Measurements from ENCODE around the gene GALNT4.

The GALNT4 gene

DNA sequence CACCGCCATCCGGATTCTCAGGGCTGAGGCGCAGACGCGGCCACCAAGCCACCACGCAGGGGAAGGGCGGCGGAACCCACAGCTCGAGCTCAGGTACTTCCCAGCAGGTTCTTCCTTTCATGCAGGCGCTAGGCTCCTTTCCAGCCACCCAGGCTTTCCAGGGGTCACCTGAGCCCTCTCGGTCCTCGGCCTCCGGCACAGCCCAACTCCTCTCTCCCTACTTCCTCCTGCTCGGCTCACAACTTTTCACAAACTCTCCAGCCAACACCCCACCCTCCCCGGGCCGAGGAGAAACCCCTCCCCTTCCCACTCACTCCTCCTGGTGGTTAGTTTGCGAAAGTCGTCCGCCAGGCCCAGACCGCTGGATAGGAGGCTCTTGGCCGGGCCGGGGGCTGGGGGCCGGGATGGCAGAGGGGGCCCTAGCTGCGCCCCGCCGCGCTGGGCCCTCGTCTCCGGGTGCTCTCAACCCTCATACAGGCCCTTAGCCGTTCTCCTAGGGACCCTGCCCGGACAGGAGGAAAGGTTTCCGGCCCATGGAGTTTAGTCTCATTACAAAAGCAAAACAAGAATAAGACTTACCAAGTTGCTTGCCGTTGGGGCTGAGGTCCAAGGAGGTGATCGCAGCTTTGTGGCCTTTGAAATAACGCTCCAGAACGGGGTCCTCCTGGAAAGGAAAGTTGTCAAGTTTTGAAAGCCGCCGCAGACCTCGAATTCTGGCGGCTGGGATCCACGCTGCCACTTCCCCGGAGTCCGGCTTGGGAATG is at the start of gene GALNT4:
TSS of gene GALNT4 (minus strand) at position 256 of the 764 bp plus-strand sequence. CDS start at position 9, 247 bp downstream.
- DNase-seq (ENCODE audit: low spot score) = peak; percentile 89

DNA sequence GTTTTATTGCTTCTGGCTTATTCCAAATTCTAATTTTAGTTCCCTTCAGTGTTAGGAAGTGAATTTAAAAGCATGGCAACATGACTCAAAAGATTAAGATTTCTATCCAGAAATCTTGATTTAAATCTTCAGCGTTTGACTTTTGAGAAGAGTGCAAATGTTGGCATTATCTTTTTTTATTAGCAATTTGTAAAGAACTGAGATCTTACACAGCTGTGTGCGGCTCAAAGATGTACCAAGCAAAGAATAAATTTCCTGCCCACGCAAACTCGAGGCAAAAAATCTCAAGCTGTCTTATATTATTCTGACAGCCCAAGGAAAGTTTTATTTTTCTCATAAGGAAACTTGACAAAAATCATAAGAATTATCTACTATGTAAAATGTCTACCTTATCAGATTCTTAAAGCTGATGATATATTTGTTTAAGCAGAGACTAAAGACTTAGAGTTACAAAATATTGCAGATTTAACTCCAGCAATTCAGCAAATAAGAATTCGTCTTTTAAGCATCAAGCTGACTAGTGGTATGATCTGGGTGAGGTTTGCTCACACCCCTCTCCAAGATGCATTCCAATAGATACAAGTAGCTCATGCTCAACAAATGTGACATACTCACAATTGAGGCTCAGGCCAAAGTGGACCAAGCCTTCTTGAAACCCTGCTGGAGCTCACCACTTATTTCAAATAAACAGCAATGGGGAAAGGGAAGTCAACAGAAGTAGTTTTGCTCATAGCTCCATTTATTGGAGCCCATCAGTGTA is 48.6 kb upstream of the GALNT4 start:
- DNase-seq (ENCODE audit: low spot score) = no peak

DNA sequence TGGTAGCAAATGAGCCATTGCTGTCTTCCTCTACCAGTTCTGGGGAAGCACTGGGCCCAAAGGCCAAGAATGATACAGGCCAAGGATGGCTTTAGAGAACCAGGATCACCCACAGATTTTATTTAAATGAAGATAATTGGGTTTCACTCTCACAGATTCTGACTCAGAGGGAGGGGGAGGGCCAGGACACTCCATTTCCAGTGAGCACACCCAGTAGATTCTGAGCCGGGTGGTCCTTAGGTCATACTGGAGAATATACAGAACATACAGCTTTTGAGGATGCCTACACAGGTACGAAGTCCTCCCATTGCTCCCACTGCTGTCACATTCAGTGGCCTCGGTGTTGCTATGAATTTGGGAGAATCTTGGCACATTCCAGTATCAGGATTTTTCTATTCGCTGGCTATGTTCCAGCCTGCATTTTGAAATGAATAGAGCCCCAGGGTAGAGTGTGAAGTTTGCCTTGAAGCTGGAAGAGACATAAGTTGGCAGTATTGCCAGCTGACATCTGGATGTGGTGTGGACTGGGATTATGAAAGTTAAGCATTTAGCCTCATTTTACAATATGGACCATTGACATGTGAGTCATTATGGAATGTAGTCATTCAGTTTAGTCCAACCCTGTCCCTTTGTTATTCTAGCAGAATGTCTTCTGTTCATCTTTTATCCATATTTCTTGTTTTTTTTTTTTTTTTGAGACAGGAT is 47.0 kb upstream of the GALNT4 start:
- no peak for DNase-seq (ENCODE audit: low spot score)

DNA sequence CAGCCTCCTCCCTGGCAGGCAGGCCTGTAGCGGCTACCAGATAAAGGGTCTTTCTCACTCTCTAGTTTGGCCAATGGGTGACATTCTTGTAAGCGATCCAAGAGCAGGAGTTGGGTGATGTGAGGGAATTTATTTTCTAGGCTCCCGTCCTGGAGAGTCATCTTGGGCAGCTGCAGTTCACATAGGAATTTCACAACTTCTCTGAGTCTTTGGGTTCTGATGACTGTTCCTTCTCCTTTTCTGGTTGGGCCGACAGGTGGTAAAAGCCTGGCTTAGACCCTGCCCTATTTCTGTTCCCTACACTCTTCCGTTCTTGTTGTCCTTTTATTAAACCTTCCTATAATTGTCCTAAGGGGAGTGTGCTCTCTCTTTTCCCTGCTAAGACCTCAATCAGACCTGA is 43.9 kb upstream of the GALNT4 start:
- no peak for DNase-seq (ENCODE audit: low spot score)

DNA sequence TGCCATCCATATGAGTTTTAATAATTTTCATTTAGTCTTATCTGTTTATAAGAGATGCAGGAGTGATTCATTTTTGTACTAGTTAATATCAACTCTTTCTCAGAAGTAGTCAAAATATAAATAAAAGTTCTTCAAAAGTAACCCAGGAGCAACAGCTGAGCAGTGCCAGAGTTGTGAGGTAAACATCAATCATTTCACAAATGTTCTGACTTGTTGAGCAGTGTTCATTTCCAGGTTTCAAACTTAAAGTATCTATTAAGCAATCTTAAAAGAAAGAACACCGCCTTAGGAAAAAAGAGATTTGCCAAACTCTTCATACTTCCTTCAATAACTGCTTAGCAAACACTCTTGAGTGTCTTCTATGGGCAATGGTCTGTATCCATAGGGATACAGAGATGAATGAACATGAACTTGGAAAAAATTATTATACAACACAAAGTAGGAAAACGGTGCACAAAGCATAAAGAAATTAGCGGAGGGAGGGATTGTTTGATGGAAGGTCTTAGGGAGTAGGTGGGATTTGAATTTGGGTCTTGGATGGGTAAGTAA is 43.2 kb upstream of the GALNT4 start:
- DNase-seq (ENCODE audit: low spot score) = no peak

DNA sequence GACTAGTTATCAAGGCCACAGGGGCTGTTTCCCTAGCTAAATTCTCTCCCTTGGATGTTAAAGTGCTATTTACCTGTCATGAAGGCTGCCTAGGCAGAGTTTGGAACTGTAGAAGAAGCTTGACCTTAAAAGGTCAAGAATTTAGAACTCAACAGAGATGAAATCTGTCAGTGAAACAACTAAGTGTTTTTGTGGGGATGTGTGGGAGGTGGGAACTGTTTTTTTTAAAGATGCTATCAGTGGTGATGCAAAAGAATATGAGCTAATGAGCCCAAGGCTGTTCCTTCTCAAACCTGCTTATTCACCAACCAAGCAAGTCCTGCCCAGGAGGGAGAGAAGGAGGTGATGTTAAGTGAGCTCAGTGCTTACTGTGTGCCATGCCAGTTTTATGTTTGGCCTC is 42.0 kb upstream of the GALNT4 start:
- no peak for DNase-seq (ENCODE audit: low spot score)

DNA sequence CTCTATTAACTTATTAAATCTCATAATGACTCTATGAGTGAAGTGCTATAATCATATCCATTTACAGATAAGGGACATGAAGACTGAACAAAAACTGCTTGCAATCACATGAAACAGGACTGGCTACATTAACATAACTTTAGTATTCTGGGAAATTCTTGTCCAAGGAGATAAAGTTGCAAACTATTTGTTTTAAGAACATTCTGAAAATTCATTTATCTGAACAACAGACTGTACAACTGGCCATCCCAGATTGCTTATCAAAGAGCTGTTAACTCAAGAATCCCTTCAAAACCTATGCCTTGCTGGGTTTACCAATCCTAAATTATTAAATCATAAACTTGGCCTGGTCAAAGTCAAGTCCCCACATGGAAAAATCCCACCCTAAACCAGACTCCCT is 40.4 kb upstream of the GALNT4 start:
- DNase-seq (ENCODE audit: low spot score) = no peak

DNA sequence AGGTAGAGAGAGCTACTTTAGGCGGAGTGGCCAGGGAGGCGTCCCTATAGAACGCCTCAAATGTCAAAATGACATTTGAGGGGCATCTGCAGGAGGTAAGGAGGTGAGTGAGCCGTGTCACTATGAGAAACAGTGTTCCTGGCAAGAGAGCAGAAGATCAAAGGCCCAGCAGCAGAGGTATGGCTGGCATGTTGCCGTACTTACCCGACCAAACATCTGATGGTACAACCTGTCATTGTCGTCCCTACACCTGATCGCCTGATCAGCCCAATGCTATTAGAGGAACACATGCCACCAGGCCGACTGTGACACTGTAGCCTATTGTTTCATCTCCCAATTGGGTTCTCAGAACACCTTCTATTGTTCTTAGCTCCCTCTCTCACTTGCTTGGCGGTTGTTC is 35.2 kb upstream of the GALNT4 start:
- no peak for DNase-seq (ENCODE audit: low spot score)

DNA sequence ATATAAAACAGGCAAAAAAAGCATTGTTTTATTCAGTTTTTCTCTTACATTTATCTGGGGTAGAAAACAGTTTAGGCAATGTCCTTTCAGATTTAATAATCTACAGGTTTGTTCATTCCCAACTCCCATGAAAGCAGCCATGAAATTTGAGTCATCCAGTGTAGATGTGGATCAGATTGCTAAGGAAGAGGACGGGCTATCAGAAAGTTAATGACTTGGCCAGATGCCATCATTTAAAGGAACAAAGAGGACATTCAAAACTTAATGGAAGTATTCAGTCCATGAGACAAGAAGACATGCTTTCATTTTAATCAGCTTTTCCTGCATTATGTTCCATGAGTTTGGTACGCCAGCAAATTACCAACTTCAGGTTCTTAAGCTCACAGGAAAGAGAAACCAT is 32.4 kb upstream of the GALNT4 start:
- DNase-seq (ENCODE audit: low spot score) = no peak

DNA sequence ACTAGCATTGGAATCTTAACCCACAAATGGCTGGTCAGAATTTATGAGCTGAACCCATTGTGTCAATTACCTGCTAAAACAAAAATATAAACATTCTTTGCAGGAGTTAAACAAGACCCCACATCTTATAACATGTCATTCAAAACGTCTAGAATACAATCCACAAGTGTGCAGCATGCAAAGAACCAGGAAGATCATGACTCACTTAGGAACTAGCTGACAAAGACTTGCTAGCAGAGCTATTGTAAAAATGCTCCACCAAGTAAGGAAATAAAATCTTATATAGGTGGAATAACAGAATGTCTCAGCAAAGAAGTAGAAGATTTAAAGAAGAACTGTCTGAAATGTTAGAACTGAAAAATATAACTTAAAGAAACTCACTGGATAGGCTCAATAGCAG is 27.8 kb upstream of the GALNT4 start:
- DNase-seq (ENCODE audit: low spot score) = no peak

DNA sequence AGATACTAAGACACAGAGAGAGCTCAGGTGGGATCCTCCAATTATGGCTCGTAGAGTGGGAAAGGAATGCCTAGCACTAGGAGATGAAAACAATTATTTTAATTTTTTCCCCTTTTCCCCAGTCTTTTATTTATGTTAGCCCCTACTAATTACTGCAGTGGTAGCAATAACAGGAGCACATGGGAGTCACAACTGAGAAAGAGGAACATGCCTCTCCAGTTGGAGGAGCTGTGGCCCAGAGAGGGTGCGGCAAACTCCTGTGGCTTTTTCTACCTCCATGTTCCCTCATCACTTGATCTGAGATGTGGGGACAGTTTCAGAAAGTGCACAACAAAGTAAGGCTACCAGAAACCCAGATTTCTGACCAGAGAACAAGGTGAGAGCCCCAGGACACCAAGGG is 27.2 kb upstream of the GALNT4 start:
- no peak for DNase-seq (ENCODE audit: low spot score)

DNA sequence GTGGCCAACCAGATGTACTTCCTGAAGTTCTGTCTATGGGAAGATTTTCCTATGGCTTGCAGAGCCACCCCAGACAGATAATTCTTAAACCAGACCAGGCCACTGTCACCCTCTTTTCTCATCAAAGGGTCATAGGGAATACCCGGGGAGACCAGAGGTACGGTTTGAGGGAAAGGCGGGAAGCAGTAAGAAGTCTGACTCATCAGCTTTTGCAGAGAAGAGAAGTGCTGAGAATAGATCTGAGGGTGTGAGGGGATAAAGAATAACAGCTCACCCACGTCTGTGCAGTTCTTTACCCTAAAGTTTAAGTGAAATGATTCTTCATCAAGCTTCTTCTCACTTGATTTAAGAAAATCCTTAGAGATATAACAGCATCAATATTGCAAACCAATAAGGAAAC is 22.5 kb upstream of the GALNT4 start:
- no peak for DNase-seq (ENCODE audit: low spot score)

DNA sequence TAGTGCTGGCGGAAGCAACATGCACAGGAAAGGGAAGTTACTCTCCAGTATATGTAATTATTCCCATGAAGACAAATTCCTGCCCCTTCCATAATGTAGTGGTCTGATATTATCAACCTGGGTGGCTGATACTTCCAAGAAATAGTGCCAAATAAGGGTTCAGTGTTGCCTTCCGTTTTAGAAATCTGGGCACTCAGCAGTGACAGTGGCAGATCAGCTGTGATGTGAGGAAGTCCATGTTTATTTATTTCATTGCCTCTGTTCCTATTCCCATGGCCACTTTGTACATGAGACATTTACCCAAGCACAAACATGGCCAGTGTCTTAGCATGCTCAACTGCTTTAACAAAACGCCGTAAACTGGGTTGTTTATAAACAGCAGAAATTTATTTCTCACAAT is 21.6 kb upstream of the GALNT4 start:
- no peak for DNase-seq (ENCODE audit: low spot score)

DNA sequence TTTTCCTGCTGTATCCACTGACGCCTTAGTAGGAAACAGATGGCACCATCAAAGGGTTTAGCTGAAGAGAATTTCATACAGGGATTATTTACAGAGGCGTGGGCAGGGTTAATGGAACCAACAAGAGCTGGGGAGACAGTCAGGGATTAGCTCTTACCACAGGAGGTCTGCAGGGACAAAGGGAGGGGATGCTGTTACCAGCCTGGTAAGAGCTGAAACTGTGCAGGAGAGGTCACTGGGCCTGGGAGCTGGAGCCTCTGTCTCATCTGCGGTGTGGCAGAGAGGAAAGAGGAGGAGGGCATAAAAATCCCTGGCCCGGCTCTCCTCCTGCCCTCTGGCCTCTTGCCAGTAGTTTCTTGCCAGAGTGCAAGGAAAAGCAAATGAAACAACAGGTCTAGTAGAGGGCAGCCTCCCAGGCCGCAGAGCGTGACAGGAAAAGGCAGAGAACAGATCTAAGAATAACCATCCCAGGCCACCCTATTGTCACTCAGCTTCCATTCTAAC is 20.1 kb upstream of the GALNT4 start:
- DNase-seq (ENCODE audit: low spot score) = peak; percentile 44

DNA sequence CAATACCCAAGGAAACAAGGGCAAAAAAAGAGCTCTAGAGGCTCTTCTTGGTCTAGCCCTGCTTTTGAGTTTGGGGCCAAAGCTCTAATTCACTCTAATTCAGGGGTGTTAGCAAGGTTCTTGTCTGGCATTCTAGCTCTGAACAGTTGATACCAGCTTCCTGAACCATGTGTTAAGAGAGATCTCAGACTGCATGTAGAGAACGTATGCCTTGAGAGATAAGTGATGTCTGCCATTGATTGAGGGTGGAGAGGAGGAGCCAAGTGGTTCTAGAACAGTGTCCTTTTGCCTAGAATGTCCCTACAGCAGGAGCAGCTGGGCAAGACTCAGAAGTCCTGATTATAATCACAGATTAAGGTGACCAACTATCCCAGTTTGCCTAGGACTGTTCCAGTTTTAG is 19.4 kb upstream of the GALNT4 start:
- DNase-seq (ENCODE audit: low spot score) = no peak

DNA sequence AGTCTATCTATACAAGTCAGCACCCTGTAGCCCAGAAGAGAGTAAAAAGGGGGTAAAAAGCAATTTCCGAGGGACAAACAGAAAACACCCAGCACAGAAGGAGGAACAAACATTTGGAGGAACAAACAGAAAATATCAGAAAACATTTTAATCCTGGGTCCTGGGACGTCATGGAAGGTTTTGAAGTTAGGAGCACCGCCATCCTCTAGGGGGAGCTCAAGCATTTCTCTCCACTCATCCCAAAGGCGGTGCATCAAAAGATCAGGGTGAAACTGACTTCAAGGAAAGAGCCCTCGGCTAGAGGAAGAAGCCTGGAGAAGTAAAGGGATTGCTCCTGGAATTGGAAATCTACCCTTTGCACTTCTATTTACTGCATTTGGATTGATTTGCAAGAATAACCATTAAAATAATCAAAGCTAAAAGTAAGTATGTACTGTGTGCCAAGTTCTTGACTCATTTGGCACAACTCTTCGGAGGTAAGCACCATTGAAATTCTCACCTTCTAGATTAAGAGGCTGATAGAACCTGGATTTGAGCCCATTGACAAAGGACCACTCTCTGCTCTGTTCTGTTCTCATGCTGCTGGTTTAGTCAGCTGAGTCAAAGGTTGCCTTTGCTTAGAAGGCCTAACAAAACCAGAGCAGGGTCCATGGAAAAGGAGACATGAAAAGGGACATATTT is 18.5 kb upstream of the GALNT4 start:
- peak; percentile 85 for DNase-seq (ENCODE audit: low spot score)

DNA sequence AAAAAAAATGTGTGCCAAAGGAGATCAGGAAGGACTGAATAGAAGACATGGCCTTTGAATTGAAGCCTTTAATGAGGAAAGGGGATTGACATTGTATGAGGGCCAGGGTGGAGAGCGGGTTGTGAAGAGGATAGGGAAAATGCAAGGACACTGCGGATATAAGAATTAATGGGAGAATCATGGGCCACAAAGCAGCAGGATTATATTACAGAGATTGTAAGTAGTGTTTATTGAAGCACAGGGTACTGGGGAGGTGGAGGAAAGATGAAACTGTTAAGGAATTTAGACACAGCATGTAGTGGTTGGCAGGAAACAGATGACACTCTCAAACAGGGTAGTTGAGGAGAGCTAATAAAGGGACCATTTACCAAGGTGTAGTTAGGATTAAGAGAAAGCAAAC is 17.6 kb upstream of the GALNT4 start:
- no peak for DNase-seq (ENCODE audit: low spot score)

DNA sequence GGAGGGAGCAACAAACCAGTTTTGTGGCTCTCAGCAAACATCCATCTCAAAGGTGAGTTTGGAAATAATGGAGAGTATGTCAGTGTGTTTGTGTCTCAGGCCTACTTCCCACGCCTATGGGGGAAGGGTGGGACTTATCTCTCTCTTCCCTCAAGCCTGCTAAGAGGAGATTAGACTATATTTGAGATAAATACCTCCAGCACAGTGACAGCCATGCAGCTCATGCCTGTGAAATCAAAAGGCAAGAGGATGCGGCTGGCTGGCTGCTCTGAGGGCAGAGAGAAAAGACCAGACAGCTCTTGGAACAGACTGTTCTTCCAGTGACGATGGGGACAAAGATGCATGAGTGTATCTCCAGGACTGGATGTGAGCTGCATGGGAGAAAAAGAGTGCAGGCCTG is 16.0 kb upstream of the GALNT4 start:
- DNase-seq (ENCODE audit: low spot score) = no peak

DNA sequence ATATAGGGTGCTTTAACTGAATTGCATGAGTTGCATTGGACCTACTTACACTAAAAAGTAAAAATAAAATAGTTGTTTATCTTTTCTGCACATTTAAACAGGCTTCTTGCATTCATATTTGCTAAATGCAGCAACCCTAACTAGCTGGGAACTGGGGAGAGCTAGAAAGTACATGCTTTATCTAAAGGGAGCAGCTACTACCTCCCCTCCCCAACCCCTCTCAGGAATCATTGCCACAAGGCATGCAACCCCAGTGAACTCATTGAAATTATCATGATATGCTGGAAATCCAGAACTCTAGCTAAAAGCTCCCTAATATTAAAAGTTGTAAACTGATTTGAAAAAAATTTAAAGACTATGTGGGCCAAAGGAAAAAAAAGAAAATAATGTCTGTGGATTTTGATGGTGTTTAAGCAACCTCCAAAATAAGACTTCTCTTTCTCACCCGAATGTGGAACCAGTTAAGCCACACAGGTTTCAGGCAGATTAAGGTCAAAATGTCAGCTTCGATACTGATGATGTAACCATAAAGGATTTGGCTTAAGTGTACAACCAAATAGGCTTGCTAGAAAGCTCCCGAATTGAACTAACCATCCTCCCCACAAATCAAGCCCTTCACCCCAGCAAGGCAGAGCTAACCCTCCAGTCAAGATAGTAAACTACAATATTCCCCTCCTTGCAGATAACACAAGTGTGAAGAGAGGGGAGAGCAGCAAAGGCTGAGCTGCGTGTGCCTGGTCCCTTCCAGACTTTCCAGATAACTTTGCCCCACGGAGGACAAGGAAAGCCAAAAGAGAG is 15.0 kb upstream of the GALNT4 start:
- no peak for DNase-seq (ENCODE audit: low spot score)

DNA sequence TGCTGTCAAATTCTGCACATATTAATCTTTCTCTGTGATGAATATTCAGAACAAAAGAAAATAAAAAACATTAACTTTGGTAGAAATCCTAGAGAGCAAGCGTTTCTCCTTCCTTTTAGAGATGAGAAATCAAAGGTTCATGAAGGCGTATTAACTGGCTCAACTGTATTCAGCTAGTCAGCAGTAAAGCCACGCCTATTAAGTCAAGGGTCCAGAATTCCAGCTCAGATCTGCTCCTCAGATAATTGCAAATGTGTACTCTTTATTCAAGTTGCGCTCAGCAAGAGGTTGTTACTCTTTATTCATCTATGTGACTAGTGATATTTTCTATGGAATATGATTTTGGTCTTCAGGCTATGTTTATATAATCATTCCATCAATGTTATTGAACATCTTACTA is 14.3 kb upstream of the GALNT4 start:
- DNase-seq (ENCODE audit: low spot score) = no peak

DNA sequence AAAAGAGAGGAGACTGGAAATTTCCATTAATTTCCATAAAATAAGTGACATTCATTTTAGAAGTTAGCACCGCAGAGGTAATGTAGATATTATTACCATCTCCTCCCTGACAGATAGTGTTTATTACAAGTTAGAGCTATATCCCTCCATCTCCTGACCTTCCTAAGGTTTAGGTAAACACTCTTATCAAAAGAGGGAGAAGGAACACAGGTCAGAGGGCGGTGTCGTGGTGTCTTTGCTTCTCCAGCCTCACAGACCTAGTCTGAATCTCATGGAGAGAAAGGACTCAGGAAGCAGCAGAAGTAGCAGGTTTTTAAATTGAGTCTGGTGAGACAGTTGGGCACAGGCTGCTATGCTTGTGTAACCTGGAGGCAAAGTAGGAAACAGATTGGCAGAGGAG is 12.8 kb upstream of the GALNT4 start:
- no peak for DNase-seq (ENCODE audit: low spot score)

Data from Ammon's horn (tissue), 1 donor.